ENCODE results near the gene ZNF684. TPM values are rescaled to one million over a fixed set of nuclear protein-coding genes. Genes with fewer than 3 reads are reported as not detected.
"Not testable (repeated sequence)": the region's sequence is repeated elsewhere in the genome, so short reads cannot be mapped to it uniquely, and the experiment has no call there.

Gene ZNF684
- total RNA-seq, 1 experiment from 2014 or later = 9.2 TPM

DNA sequence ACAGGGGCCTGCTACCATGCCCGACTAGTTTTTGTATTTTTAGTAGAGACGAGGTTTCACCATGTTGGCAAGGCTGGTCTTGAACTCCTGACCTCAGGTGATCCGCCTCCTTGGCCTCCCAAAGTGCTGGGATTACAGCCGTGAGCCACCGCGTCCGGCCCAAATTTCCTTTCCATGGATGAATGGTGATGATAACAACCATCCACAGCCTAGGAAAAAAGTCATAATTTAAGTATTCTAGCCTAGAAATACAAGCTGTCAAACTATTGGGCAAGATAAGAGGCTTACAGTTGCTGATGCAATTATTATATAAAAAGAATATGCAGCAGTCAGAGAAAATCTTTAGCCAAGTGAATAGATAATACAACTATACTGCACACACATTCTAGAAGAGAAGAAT is 23.4 kb downstream of the ZNF684 start:
- H3K36me3 ChIP-seq (replicated peaks; ENCODE audit: control insufficient read depth, insufficient read depth, low read length); H3K4me3 ChIP-seq (ENCODE audit: insufficient read depth, low read depth, low read length); H3K27me3 ChIP-seq (ENCODE audit: control insufficient read depth, insufficient read depth, low read length); DNase-seq: not testable (repeated sequence)

DNA sequence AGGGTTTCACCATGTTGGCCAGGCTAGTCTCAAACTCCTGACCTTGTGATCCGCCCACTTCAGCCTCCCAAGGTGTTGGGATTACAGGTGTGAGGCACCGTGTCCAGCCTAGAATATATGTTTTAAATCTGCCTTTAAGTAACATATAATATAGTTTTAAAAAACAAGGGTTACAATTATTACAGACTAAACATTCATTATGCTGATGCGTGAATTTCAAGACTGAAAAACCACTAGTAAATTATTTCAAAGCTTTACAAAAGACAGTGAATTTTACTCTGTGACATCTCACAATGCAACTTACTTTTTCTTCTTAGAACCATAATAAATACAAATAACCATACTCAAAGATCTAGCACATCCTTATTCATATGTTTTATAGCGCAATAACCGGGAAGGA is 24.7 kb downstream of the ZNF684 start:
- H3K4me3 ChIP-seq (ENCODE audit: insufficient read depth, low read depth, low read length) = no peak overlapping the region
- H3K27me3 ChIP-seq (ENCODE audit: control insufficient read depth, insufficient read depth, low read length) = no peaks in the 10 kb centered on the region
- no peaks in the 10 kb centered on the region for H3K36me3 ChIP-seq (replicated peaks; ENCODE audit: control insufficient read depth, insufficient read depth, low read length)
- no peak for DNase-seq

DNA sequence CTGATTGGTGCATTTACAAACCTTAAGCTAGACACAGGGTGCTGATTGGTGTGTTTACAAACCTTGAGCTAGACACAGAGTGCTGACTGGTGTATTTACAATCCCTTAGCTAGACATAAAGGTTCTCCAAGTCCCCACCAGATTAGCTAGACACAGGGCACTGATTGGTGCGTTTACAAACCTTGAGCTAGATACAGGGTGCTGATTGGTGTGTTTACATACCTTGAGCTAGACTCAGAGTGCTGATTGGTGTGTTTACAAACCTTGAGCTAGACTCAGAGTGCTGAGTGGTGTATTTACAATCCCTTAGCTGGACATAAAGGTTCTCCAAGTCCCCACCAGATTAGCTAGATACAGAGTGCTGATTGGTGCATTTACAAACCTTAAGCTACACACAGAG is 26.8 kb downstream of the ZNF684 start:
- not testable (repeated sequence) for DNase-seq; H3K27me3 ChIP-seq (ENCODE audit: control insufficient read depth, insufficient read depth, low read length); H3K4me3 ChIP-seq (ENCODE audit: insufficient read depth, low read depth, low read length); H3K36me3 ChIP-seq (replicated peaks; ENCODE audit: control insufficient read depth, insufficient read depth, low read length)

DNA sequence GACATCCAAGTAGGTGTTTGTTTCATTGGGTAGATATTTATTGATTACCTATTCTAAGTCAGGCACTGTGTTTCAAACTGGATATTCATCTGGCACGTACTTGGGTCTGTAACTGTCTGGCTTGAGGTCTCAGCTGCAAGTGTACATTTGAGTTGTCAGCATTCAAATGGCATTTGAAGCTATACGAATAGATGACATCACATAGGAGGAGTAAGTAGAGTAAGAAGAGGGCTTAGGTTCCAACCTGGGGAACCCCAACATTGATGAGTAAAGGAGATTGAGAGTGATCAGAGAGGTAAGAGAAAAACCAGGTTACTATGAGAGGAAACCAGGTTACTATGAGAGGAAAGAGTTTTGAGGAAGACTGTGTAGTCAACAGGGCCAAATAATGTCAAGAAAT is 30.7 kb downstream of the ZNF684 start:
- Histone ChIP-seq H3K27me3 (ENCODE audit: control insufficient read depth, insufficient read depth, low read length) (no peaks in the 10 kb centered on the region), H3K36me3 (replicated peaks; ENCODE audit: control insufficient read depth, insufficient read depth, low read length) (no peaks in the 10 kb centered on the region), H3K4me3 (ENCODE audit: insufficient read depth, low read depth, low read length) (no peak overlapping the region)
- no peak for DNase-seq

DNA sequence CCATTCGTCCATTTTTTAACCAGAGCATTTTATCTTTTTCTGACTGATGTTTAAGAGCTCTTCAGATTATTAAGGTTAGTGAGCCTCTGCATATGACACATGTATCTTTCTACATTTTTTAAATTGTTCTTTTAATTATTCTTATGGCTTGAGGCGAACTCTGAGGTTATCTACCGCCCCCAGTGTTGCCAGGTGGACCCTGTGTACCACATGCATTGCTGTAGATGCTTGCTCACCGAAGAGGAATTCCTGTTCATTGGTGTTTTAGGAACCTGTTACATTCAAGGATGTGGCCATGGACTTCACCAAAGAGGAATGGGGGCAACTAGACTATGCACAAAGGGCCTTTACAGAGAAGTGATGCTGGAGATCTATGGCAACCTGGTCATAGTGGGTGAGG is 31.8 kb downstream of the ZNF684 start:
- H3K27me3 ChIP-seq (ENCODE audit: control insufficient read depth, insufficient read depth, low read length) = no peaks in the 10 kb centered on the region
- no peaks in the 10 kb centered on the region for H3K36me3 ChIP-seq (replicated peaks; ENCODE audit: control insufficient read depth, insufficient read depth, low read length)
- no peak for DNase-seq
- no peak overlapping the region for H3K4me3 ChIP-seq (ENCODE audit: insufficient read depth, low read depth, low read length)

DNA sequence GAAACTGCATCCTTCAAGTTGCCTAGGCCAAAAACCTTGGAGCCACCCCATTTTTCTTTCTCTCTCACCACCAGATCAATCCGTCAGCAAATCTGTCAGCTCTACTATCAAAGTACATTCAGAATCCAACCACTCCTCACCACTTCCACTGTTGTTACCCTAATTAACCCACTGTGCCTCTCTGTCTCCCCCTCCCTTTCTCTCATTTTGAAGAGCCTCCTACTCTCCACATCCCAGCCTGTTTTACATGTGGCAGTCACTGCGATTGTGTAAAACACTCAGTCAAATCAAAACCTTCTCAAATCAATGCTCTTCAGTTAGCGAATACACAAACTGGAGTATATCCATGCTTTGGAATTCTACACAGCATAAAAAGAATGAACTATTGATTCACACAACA is 33.1 kb downstream of the ZNF684 start:
- Histone ChIP-seq H3K27me3 (ENCODE audit: control insufficient read depth, insufficient read depth, low read length) (no peaks in the 10 kb centered on the region), H3K4me3 (ENCODE audit: insufficient read depth, low read depth, low read length) (no peak overlapping the region), H3K36me3 (replicated peaks; ENCODE audit: control insufficient read depth, insufficient read depth, low read length) (no peaks in the 10 kb centered on the region)
- no peak for DNase-seq

DNA sequence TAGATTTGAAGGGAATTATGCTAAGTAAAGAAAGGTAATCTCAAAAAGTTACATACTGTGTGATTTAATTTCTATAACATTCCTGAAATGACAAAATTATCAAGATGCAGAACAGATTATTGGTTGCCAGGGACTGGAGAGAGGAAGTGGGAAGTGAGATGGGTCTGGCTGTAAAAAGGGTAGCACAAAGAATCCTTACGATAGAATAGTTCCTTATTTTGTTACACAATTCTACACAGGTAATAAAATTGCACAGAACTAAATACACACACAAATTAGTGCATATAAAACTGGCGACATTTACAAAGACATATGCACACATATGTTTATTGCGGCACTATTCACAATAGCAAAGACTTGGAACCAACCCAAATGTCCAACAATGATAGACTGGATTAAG is 33.5 kb downstream of the ZNF684 start:
- no peaks in the 10 kb centered on the region for H3K27me3 ChIP-seq (ENCODE audit: control insufficient read depth, insufficient read depth, low read length)
- DNase-seq = no peak
- no peaks in the 10 kb centered on the region for H3K36me3 ChIP-seq (replicated peaks; ENCODE audit: control insufficient read depth, insufficient read depth, low read length)
- H3K4me3 ChIP-seq (ENCODE audit: insufficient read depth, low read depth, low read length) = no peak overlapping the region

DNA sequence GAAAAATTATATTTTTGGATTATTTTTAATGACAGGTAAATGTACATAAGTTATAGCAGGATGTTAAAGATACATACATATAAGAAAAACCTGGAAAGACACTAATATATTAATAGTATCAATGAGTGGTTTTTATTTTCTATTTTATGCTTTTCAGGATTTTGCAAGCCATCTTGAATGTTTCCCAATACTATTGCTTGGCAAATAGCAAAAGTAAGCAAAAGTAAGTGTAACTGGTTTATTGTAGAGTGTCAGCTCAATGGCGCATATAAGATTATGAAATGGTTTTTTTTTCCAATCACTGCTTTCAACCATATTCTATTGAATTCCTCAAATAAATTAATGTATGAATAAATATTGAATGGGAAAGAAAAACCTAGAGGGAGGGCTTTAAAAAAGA is 36.4 kb downstream of the ZNF684 start:
- Histone ChIP-seq H3K36me3 (replicated peaks; ENCODE audit: control insufficient read depth, insufficient read depth, low read length) (no peaks in the 10 kb centered on the region), H3K4me3 (ENCODE audit: insufficient read depth, low read depth, low read length) (no peak overlapping the region), H3K27me3 (ENCODE audit: control insufficient read depth, insufficient read depth, low read length) (no peaks in the 10 kb centered on the region)
- DNase-seq = no peak

DNA sequence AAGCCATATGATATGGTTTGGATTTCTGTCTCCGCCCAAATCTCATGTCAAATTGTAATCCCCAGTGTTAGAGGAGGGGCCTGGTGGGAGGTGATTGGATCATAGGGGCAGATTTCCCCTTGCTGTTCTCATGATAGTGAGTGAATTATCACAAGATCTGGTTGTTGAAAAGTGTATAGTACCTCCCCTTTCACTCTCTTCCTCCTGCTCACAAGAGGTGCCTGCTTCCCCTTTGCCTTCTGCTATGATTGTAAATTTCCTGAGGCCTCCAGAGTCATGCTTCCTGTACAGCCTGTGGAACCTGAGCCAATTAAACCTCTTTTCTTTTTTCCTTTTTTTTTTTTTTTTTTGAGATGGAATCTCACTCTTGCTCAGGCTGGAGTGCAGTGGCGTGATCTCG is 43.4 kb downstream of the ZNF684 start:
- H3K4me3 ChIP-seq (ENCODE audit: insufficient read depth, low read depth, low read length); DNase-seq; H3K36me3 ChIP-seq (replicated peaks; ENCODE audit: control insufficient read depth, insufficient read depth, low read length): not testable (repeated sequence)

DNA sequence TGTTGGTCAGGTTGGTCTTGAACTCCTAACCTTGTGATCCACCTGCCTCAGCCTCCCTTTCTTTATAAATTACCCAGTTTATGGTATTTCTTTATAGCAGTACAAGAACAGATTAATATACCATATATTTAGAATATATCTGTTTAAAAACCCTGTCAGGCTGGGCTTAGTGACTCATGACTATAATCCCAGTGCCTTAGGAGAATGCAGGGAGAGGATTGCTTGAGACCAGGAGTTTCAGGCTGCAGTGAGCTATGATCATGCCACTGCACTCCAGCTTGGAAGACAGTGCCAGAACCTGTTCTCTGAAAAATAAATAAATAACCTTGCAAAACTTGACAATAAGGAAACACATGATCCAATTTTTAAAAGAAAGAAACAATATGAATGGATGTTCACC is 43.9 kb downstream of the ZNF684 start:
- DNase-seq = no peak
- no peaks in the 10 kb centered on the region for H3K36me3 ChIP-seq (replicated peaks; ENCODE audit: control insufficient read depth, insufficient read depth, low read length)
- H3K4me3 ChIP-seq (ENCODE audit: insufficient read depth, low read depth, low read length) = no peak overlapping the region
- no peaks in the 10 kb centered on the region for H3K27me3 ChIP-seq (ENCODE audit: control insufficient read depth, insufficient read depth, low read length)

More for the DNA sequence above, 43.4 kb downstream of the ZNF684 start:
- not testable (repeated sequence) for H3K27me3 ChIP-seq (ENCODE audit: control insufficient read depth, insufficient read depth, low read length)

DNA sequence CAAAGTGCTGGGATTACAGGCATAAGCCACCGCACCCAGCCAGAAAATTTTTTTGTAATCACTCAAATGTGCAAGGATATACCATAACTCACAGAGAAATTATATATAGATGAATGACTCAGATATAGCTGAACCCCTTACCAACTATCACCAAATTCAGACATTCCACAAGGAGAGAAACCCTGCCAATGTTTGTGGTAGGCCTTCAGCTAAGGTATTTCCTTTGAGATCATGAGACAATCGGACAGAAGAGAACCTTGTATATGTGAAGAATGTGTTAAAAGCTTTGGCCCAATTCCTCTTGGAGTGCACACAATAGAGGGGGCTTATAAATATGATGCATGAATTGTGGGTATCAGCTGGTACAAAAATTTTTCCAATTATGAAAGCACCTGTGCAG is 50.7 kb downstream of the ZNF684 start:
- no peak for DNase-seq
- H3K27me3 ChIP-seq (ENCODE audit: control insufficient read depth, insufficient read depth, low read length) = no peaks in the 10 kb centered on the region
- H3K36me3 ChIP-seq (replicated peaks; ENCODE audit: control insufficient read depth, insufficient read depth, low read length) = no peaks in the 10 kb centered on the region
- no peak overlapping the region for H3K4me3 ChIP-seq (ENCODE audit: insufficient read depth, low read depth, low read length)

DNA sequence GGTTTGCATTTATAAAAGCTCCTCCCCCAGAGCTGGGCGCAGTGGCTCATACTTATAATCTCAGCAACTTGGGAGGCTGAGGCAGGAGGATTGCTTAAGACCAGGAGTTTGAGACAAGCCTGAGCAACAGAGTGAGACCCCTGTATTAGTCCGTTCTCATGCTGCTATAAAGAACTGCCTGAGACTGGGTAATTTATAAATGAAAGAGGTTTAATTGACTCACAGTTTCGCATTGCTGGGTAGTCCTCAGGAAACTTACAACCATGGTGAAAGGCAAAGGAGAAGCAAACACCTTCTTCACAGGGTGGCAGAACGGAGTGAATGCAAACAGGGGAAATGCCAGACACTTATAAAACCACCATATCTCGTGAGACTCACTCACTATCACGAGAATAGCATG is 52.5 kb downstream of the ZNF684 start:
- no peak for DNase-seq
- H3K27me3 ChIP-seq (ENCODE audit: control insufficient read depth, insufficient read depth, low read length) = no peaks in the 10 kb centered on the region
- no peaks in the 10 kb centered on the region for H3K36me3 ChIP-seq (replicated peaks; ENCODE audit: control insufficient read depth, insufficient read depth, low read length)
- no peak overlapping the region for H3K4me3 ChIP-seq (ENCODE audit: insufficient read depth, low read depth, low read length)

DNA sequence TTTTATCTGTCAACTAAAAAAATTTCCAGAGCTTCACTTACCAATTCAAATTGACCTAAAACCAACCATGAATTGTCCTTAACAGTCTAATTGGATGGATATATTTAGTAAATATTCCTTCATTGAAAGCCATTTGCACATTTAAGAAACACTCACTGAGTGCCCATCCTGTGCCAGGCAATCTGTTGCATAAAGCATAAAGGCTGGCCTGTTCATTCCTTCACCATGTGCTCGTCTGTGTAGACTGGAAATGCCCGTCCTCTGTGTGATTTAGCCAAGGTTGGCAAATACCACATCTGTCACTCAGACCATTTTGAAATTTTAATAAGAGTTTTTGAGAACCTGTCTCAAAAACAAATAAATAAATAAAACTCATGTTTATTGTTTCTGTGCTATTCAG is 57.1 kb downstream of the ZNF684 start:
- Histone ChIP-seq H3K36me3 (replicated peaks; ENCODE audit: control insufficient read depth, insufficient read depth, low read length) (no peaks in the 10 kb centered on the region), H3K27me3 (ENCODE audit: control insufficient read depth, insufficient read depth, low read length) (no peaks in the 10 kb centered on the region), H3K4me3 (ENCODE audit: insufficient read depth, low read depth, low read length) (no peak overlapping the region)
- no peak for DNase-seq

DNA sequence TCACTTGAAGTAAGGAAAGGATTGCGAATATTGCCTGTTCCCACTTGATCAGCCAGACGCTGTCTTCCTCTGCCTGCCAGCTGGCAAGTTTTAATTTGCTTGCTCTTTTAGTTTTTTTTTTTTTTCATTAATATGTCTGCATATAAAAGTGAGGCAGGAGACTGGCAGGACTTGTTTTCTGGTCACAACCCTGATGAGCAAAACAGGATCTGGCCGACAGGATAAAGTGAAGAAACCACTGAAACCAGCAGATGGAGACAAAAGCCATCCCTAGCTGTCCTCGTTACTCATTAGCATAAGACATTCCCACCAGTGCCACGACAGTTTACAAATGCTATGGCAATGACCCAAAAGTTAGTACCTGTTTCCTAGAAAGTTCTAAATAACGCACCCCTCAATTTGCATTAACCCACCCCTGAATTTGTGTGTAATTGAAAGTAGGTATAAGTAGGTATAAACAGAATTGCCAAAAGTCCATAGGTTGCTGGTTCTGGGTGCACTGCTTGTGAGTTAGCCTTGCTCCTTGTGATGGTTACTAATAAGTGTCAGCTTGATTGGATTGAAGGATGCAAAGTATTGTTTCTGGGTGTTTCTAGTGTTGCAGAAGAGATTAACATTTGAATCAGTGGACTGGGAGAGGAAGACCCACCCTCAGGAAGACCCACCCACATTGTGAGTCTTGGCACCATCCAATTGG is 60.8 kb downstream of the ZNF684 start:
- DNase-seq = no peak
- no peaks in the 10 kb centered on the region for H3K36me3 ChIP-seq (replicated peaks; ENCODE audit: control insufficient read depth, insufficient read depth, low read length)
- H3K27me3 ChIP-seq (ENCODE audit: control insufficient read depth, insufficient read depth, low read length) = no peaks in the 10 kb centered on the region
- H3K4me3 ChIP-seq (ENCODE audit: insufficient read depth, low read depth, low read length) = no peak overlapping the region

DNA sequence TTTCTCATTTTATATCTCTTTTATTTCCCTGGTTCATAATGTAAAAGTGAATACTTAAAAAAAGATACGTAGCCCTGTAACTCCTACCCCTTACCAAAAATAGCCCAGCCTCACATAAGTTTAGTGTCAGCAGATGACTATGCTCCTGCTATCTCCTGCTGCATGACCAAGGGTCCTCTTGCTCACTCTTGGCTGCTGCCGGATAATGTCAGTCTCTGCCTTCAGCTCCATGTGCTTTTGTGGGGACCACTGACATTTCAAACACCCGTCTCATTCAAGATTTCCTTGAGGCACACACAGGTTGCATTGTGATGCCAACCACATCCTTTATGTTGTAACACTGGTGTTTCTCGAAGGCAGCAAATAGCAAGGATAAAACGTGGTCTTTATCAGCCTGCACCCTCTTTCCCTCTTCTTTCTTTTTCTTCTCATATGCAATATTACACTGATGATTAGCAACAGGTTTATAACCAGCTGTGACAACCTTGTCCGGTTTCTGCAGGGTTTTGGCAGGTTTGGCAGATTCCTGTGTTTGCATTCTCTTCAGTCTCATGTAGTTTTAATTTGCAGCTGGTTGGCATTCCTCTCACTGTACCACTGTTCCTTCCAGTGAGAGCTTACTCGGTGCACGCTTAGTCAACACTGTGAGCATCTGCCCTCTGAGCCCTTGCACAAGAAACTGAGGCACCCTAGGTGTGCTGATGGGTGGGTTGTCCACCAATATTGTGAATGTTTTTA is 62.2 kb downstream of the ZNF684 start:
- no peak overlapping the region for H3K4me3 ChIP-seq (ENCODE audit: insufficient read depth, low read depth, low read length)
- no peak for DNase-seq
- H3K36me3 ChIP-seq (replicated peaks; ENCODE audit: control insufficient read depth, insufficient read depth, low read length) = no peaks in the 10 kb centered on the region
- no peaks in the 10 kb centered on the region for H3K27me3 ChIP-seq (ENCODE audit: control insufficient read depth, insufficient read depth, low read length)
